ENCODE measurements around the gene ZXDC.

The ZXDC gene

GRCh38 chr3:126401611-126402160 is 74.0 kb downstream of the ZXDC start:
- Histone ChIP-seq H2AFZ (ENCODE audit: low read length) (no peak overlapping the region), H3K9me3 (ENCODE audit: insufficient read depth, low read depth, low read length) (no peaks in the 10 kb centered on the region), H3K27me3 (ENCODE audit: insufficient read depth, low read length, poor library complexity, severe bottlenecking) (no peaks in the 10 kb centered on the region), H4K20me1 (ENCODE audit: insufficient read depth, low read length, poor library complexity, severe bottlenecking) (no peaks in the 10 kb centered on the region), H3K4me3 (ENCODE audit: low read length, poor library complexity, severe bottlenecking) (no peak overlapping the region), H3K4me2 (ENCODE audit: low read depth, low read length, poor library complexity, severe bottlenecking) (no peak overlapping the region), H3F3A (ENCODE audit: low read depth) (no peaks in the 10 kb centered on the region), H3K9ac (ENCODE audit: low read depth, low read length, poor library complexity, severe bottlenecking) (no peak overlapping the region), H3K4me1 (ENCODE audit: insufficient read depth, low read length, poor library complexity, severe bottlenecking) (no peaks in the 10 kb centered on the region), H3K36me3 (ENCODE audit: insufficient read depth, low read length) (no peaks in the 10 kb centered on the region), H3K79me2 (ENCODE audit: insufficient read depth, low read length) (no peaks in the 10 kb centered on the region), H3K9me2 (replicated peaks; ENCODE audit: low read depth, low read length) (no peaks in the 10 kb centered on the region)
- TF ChIP-seq EZH2phosphoT487 (IDR thresholded peaks at IDR 0.05; ENCODE audit: borderline replicate concordance) (no peak), CTCF (conservative IDR thresholded peaks at IDR 0.05; ENCODE audit: low read length) (no peak)

GRCh38 chr3:126399756-126400155 is 75.9 kb downstream of the ZXDC start:
- Histone ChIP-seq H3K9me3 (ENCODE audit: insufficient read depth, low read depth, low read length) (no peaks in the 10 kb centered on the region), H3K4me3 (ENCODE audit: low read length, poor library complexity, severe bottlenecking) (no peak overlapping the region), H4K20me1 (ENCODE audit: insufficient read depth, low read length, poor library complexity, severe bottlenecking) (no peaks in the 10 kb centered on the region), H3K79me2 (ENCODE audit: insufficient read depth, low read length) (no peaks in the 10 kb centered on the region), H3F3A (ENCODE audit: low read depth) (no peaks in the 10 kb centered on the region), H3K4me1 (ENCODE audit: insufficient read depth, low read length, poor library complexity, severe bottlenecking) (no peaks in the 10 kb centered on the region), H3K36me3 (ENCODE audit: insufficient read depth, low read length) (no peaks in the 10 kb centered on the region), H3K9me2 (replicated peaks; ENCODE audit: low read depth, low read length) (no peaks in the 10 kb centered on the region), H3K4me2 (ENCODE audit: low read depth, low read length, poor library complexity, severe bottlenecking) (no peak overlapping the region), H3K27me3 (ENCODE audit: insufficient read depth, low read length, poor library complexity, severe bottlenecking) (no peaks in the 10 kb centered on the region), H2AFZ (ENCODE audit: low read length) (no peak overlapping the region), H3K9ac (ENCODE audit: low read depth, low read length, poor library complexity, severe bottlenecking) (no peak overlapping the region)
- TF ChIP-seq CTCF (conservative IDR thresholded peaks at IDR 0.05; ENCODE audit: low read length) (no peak), EZH2phosphoT487 (IDR thresholded peaks at IDR 0.05; ENCODE audit: borderline replicate concordance) (no peak)

GRCh38 chr3:126399351-126399735 is 76.3 kb downstream of the ZXDC start:
- H3K9me3 ChIP-seq (ENCODE audit: insufficient read depth, low read depth, low read length): no peaks in the 10 kb centered on the region
- no peak overlapping the region for H2AFZ ChIP-seq (ENCODE audit: low read length)
- no peaks in the 10 kb centered on the region for H3K4me1 ChIP-seq (ENCODE audit: insufficient read depth, low read length, poor library complexity, severe bottlenecking)
- no peak overlapping the region for H3K4me3 ChIP-seq (ENCODE audit: low read length, poor library complexity, severe bottlenecking)
- H3K9me2 ChIP-seq (replicated peaks; ENCODE audit: low read depth, low read length): no peaks in the 10 kb centered on the region
- no peaks in the 10 kb centered on the region for H3F3A ChIP-seq (ENCODE audit: low read depth)
- H3K27me3 ChIP-seq (ENCODE audit: insufficient read depth, low read length, poor library complexity, severe bottlenecking): no peaks in the 10 kb centered on the region
- TF ChIP-seq CTCF (conservative IDR thresholded peaks at IDR 0.05; ENCODE audit: low read length): no peak
- no peak for TF ChIP-seq EZH2phosphoT487 (IDR thresholded peaks at IDR 0.05; ENCODE audit: borderline replicate concordance)
- no peaks in the 10 kb centered on the region for H3K79me2 ChIP-seq (ENCODE audit: insufficient read depth, low read length)
- no peaks in the 10 kb centered on the region for H4K20me1 ChIP-seq (ENCODE audit: insufficient read depth, low read length, poor library complexity, severe bottlenecking)
- H3K4me2 ChIP-seq (ENCODE audit: low read depth, low read length, poor library complexity, severe bottlenecking): no peak overlapping the region
- H3K9ac ChIP-seq (ENCODE audit: low read depth, low read length, poor library complexity, severe bottlenecking): no peak overlapping the region
- no peaks in the 10 kb centered on the region for H3K36me3 ChIP-seq (ENCODE audit: insufficient read depth, low read length)

Measured in Loucy (cell line).